Sigmoid colon (tissue), 4 donors: ENCODE data around the gene SCAF1.

Experiments used
- EP300 ChIP-seq, 4 donors: sonication (generic); formaldehyde crosslinking; IDR thresholded peaks; one replicate each; pipeline ENCODE4 v1.6.1; 2017; ENCODE audit warnings: antibody characterized with exemption in 4 of 4
- TF ChIP-seq, protein P1 (sequence below), 4 experiments: fragments of 450-650 bp in 3 of 4; fragments of 200-600 bp in 1 of 4; IDR thresholded peaks; one replicate each; pipeline ENCODE4 v1.5.1; 2016 to 2019; ENCODE audit warnings: antibody characterized with exemption in 4 of 4, mild to moderate bottlenecking in 3 of 4, moderate library complexity in 2 of 4

DNA sequence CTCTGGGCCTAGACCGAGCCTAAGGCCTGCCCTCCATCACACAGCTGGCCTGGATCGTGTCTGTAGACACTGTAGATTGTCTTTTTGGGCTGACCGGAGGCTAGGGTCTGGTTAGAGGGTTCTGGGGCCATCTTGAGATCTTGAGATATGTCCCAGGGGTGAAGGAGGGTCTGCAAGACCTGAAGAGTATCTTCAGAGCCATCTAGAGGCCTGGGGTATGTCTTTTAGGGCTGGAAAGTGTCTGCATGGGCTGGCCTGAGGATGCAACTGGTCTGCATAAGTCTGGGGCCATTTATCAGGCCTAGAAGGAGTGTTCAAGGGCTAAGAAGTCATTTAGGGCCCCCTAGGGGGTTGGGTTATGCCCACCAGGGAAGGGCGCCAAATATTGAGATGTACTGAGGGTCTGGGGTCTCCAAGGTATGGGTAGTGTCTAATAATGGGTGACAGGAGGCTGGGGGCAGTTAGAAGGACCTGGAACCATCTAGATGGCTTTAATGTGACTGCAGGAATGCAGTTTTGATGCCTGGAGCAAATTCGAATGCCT, 555 bp downstream of the SCAF1 start:
- TF ChIP-seq, protein P1, sequence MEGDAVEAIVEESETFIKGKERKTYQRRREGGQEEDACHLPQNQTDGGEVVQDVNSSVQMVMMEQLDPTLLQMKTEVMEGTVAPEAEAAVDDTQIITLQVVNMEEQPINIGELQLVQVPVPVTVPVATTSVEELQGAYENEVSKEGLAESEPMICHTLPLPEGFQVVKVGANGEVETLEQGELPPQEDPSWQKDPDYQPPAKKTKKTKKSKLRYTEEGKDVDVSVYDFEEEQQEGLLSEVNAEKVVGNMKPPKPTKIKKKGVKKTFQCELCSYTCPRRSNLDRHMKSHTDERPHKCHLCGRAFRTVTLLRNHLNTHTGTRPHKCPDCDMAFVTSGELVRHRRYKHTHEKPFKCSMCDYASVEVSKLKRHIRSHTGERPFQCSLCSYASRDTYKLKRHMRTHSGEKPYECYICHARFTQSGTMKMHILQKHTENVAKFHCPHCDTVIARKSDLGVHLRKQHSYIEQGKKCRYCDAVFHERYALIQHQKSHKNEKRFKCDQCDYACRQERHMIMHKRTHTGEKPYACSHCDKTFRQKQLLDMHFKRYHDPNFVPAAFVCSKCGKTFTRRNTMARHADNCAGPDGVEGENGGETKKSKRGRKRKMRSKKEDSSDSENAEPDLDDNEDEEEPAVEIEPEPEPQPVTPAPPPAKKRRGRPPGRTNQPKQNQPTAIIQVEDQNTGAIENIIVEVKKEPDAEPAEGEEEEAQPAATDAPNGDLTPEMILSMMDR (IDR thresholded peaks at IDR 0.05), result no peak
- peak in 1 of 4 donors; percentile 4 for TF ChIP-seq EP300 (IDR thresholded peaks at IDR 0.05)
